Hepatocyte (in vitro differentiated cells): Measurements from ENCODE around the gene CTNNA3. TPM values are rescaled to one million over a fixed set of nuclear protein-coding genes. Genes with fewer than 3 reads are reported as not detected.

Experiments used
- DNase-seq: peaks from one replicate; pipeline ENCODE4 v3.0.0-alpha.2; 2016; ENCODE audit warnings: low spot score
- H2AFZ ChIP-seq: fragments of 200-600 bp; sonication (generic); 2 replicates; pipeline ENCODE4 v1.6.0; 2016; ENCODE audit warnings: antibody characterized with exemption, mild to moderate bottlenecking
- H3K27ac ChIP-seq: fragments of 200-600 bp; sonication (generic); 2 replicates; pipeline ENCODE4 v1.5.1; 2016; ENCODE audit warnings: mild to moderate bottlenecking
- H3K27me3 ChIP-seq: fragments of 200-600 bp; sonication (generic); 2 replicates; pipeline ENCODE4 v1.6.1; 2016
- H3K36me3 ChIP-seq: fragments of 200-600 bp; sonication (generic); replicated peaks from 2 replicates; pipeline ENCODE4 v1.5.1; 2016; ENCODE audit warnings: low read depth; ENCODE audit not compliant: insufficient read depth
- H3K4me1 ChIP-seq: fragments of 200-600 bp; sonication (generic); 2 replicates; pipeline ENCODE4 v1.5.1; 2016; ENCODE audit warnings: mild to moderate bottlenecking, moderate library complexity; ENCODE audit not compliant: insufficient read depth
- H3K4me2 ChIP-seq: fragments of 200-600 bp; sonication (generic); 2 replicates; pipeline ENCODE4 v1.6.0; 2016
- H3K4me3 ChIP-seq: fragments of 200-600 bp; sonication (generic); 2 replicates; pipeline ENCODE4 v1.5.1; 2016; ENCODE audit warnings: mild to moderate bottlenecking
- H3K79me2 ChIP-seq: fragments of 200-600 bp; sonication (generic); 2 replicates; pipeline ENCODE4 v1.6.0; 2017; ENCODE audit warnings: mild to moderate bottlenecking
- H3K9me2 ChIP-seq: fragments of 200-600 bp; sonication (generic); replicated peaks from 2 replicates; pipeline ENCODE4 v1.6.0; 2017; ENCODE audit warnings: mild to moderate bottlenecking; ENCODE audit not compliant: insufficient read depth
- H3K9me3 ChIP-seq: fragments of 200-600 bp; sonication (generic); 2 replicates; pipeline ENCODE4 v1.5.1; 2016; ENCODE audit warnings: low read depth, mild to moderate bottlenecking
- H4K20me1 ChIP-seq: fragments of 200-600 bp; sonication (generic); 2 replicates; pipeline ENCODE4 v1.6.0; 2016; ENCODE audit warnings: mild to moderate bottlenecking; ENCODE audit not compliant: insufficient read depth, poor library complexity, severe bottlenecking
- EZH2 ChIP-seq: fragments of 200-600 bp; sonication (generic); IDR thresholded peaks from 2 replicates; pipeline ENCODE4 v1.6.1; 2016; ENCODE audit warnings: antibody characterized with exemption, mild to moderate bottlenecking, borderline replicate concordance
- EZH2phosphoT487 ChIP-seq: fragments of 200-600 bp; sonication (generic); IDR thresholded peaks from one replicate; pipeline ENCODE4 v1.6.1; 2018; ENCODE audit warnings: antibody characterized with exemption, mild to moderate bottlenecking, low read depth, moderate library complexity; ENCODE audit not compliant: unreplicated experiment, severe bottlenecking
- WGBS: methylation state at CpG from one replicate; pipeline ENCODE4 v1.1.6; 2016; ENCODE audit warnings: low lambda C conversion rate; ENCODE audit errors: missing lambda C conversion rate; 5-methylcytosine and 5-hydroxymethylcytosine counted together
- polyA plus RNA-seq: library from polyadenylated mRNA; unstranded; fragments of >200 nt; fragmentation: Nextera tagmentation; extraction: Ambion mirVana; gene quantifications from 2 replicates; pipeline ENCODE4 v1.2.1, GENCODE V29; 2016
- total RNA-seq: library from RNA; depleted of rRNA; stranded (reverse); fragments of >200 nt; gene quantifications from 2 replicates; pipeline ENCODE4 v1.2.3, GENCODE V29; 2014
- TF ChIP-seq, protein P1 (sequence below): fragments of 200-600 bp; sonication (generic); IDR thresholded peaks from 2 replicates; pipeline ENCODE4 v1.5.1; 2016; ENCODE audit warnings: antibody characterized with exemption, mild to moderate bottlenecking; ENCODE audit not compliant: poor library complexity

The CTNNA3 gene
- total and polyA plus RNA-seq, 2 experiments from 2014 or later, result 12.9 to 25.9 TPM

DNA sequence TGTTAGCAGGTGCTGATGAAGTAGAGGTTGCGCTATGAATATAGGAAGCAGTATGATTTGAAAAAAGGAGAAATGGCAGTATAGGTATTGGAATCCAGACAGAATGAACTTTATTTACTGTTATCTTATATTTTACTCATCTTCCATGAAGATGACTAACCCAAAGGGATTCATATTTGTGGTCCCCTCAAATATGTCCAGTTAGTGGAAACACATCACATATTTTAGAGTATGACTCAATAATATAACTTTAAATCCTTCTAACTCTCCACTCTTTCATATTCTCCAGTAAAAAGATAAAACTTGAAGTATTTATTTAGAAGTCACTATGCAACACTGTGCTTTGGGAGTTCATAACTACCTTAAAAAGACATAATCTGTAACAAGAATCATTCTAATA, 1056.6 kb downstream of the CTNNA3 start:
- WGBS, result 54% methylated on average over 1 of the region's 1 CpG
- DNase-seq, result no peak
- no peaks in the 10 kb centered on the region for H3K9me3 ChIP-seq
- H2AFZ ChIP-seq, result no peak overlapping the region
- H3K79me2 ChIP-seq, result no peaks in the 10 kb centered on the region
- H3K27ac ChIP-seq, result no peak overlapping the region
- no peaks in the 10 kb centered on the region for H3K9me2 ChIP-seq
- H3K4me3 ChIP-seq, result no peak overlapping the region
- H3K27me3 ChIP-seq, result no peaks in the 10 kb centered on the region
- H3K4me2 ChIP-seq, result no peak overlapping the region
- H3K4me1 ChIP-seq, result peaks cover 3% of the 10 kb centered on the region
- H3K36me3 ChIP-seq, result no peaks in the 10 kb centered on the region
- TF ChIP-seq, protein P1, sequence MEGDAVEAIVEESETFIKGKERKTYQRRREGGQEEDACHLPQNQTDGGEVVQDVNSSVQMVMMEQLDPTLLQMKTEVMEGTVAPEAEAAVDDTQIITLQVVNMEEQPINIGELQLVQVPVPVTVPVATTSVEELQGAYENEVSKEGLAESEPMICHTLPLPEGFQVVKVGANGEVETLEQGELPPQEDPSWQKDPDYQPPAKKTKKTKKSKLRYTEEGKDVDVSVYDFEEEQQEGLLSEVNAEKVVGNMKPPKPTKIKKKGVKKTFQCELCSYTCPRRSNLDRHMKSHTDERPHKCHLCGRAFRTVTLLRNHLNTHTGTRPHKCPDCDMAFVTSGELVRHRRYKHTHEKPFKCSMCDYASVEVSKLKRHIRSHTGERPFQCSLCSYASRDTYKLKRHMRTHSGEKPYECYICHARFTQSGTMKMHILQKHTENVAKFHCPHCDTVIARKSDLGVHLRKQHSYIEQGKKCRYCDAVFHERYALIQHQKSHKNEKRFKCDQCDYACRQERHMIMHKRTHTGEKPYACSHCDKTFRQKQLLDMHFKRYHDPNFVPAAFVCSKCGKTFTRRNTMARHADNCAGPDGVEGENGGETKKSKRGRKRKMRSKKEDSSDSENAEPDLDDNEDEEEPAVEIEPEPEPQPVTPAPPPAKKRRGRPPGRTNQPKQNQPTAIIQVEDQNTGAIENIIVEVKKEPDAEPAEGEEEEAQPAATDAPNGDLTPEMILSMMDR, result no peak
- TF ChIP-seq EZH2 (no peak), EZH2phosphoT487 (no peak)
- no peaks in the 10 kb centered on the region for H4K20me1 ChIP-seq

DNA sequence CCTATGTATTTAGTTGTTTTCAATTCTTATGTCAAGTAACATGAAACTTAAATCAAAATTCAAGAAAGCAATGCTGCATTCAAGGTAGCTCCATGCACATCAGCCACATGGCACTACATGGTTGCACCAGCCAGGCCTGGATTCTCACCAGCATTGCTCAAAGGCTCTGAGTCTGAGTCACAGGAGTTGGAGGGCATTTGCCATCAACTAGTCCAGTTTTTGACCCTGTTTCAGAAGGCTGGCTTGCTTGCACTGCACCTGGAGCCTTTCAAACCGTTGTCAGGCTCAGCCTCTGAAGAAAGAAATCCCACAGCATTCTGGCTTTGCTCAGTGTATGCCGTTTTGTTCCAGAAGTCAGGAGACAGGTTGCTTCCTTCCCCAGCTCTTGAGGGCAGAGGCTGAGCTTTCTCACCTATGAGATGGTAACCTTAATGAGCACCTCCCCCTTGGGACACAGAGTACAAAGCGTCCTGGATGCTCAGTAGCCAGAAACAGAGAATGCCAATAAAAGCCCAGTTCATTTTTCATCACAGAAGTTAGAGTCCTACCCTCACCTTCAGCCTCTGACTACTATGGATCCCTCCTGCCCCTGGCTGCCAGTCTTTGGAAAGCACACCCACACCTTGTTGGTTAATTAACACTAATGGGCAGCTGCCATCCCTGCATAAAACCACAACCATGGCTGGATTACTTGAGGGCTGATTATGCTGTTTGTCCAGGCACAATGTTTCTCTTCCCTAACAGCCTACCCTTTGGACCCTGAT, 1058.5 kb downstream of the CTNNA3 start:
- Histone ChIP-seq H3K27me3 (no peaks in the 10 kb centered on the region), H3K79me2 (no peaks in the 10 kb centered on the region), H2AFZ (no peak overlapping the region), H3K36me3 (no peaks in the 10 kb centered on the region), H3K4me3 (no peak overlapping the region), H4K20me1 (no peaks in the 10 kb centered on the region), H3K9me3 (no peaks in the 10 kb centered on the region), H3K9me2 (no peaks in the 10 kb centered on the region), H3K4me1 (peaks cover 3% of the 10 kb centered on the region), H3K27ac (no peak overlapping the region), H3K4me2 (no peak overlapping the region)
- WGBS, result 48% methylated on average over 3 of the region's 3 CpGs
- TF ChIP-seq, protein P1, result no peak
- no peak for TF ChIP-seq EZH2phosphoT487
- no peak for TF ChIP-seq EZH2
- DNase-seq, result peak; percentile 5

DNA sequence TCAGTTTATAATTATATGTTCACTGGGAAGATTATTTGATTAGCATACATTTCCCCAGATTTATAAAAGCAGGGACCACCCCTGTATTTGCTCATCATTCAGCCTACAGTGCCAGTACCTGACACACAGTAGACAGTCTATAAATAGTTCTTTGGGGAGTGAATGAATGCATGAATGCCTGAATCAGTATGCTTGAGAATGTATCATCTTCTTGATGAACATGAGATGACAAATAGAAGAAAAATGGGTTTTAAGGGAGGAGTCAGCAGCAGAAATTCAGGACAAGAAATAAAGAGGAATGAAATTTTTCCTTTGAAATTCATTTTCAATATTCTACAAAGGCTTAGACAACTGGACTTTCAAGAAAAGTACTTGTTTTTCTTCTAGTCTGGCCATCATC, 1066.0 kb downstream of the CTNNA3 start:
- Histone ChIP-seq H4K20me1 (no peaks in the 10 kb centered on the region), H3K4me2 (no peak overlapping the region)
- TF ChIP-seq EZH2, result no peak
- TF ChIP-seq EZH2phosphoT487, result no peak
- TF ChIP-seq, protein P1, result no peak

More for the DNA sequence above, 1066.0 kb downstream of the CTNNA3 start:
- Histone ChIP-seq H3K9me3 (no peaks in the 10 kb centered on the region), H3K27ac (no peak overlapping the region), H3K4me3 (no peak overlapping the region), H2AFZ (no peak overlapping the region), H3K4me1 (no peaks in the 10 kb centered on the region), H3K79me2 (no peaks in the 10 kb centered on the region), H3K27me3 (no peaks in the 10 kb centered on the region), H3K36me3 (no peaks in the 10 kb centered on the region), H3K9me2 (no peaks in the 10 kb centered on the region)
- no peak for DNase-seq
